Right lobe of liver (tissue), 4 donors: ENCODE measurements around the gene ZNF275.

Source experiments
- POLR2A ChIP-seq: fragments of 450-650 bp; IDR thresholded peaks from one replicate; pipeline ENCODE4 v1.6.1; 2017; ENCODE audit warnings: antibody characterized with exemption, mild to moderate bottlenecking
- TF ChIP-seq, protein P1 (sequence below), 4 donors: fragments of 200-600 bp in 3 of 4; fragments of 450-650 bp in 1 of 4; IDR thresholded peaks; one replicate each; pipeline versions ENCODE4 v1.5.1 to v1.8.0; 2016 to 2022; ENCODE audit warnings: antibody characterized with exemption in 4 of 4, mild to moderate bottlenecking in 2 of 4
- donor health status: DM: no; HTN: no; CAD: no.
- donor health status: DM: no; HTN: no; CAD: no.
- donor health status: DM: no; HTN: yes; CAD: no.

- TF ChIP-seq, protein P1, sequence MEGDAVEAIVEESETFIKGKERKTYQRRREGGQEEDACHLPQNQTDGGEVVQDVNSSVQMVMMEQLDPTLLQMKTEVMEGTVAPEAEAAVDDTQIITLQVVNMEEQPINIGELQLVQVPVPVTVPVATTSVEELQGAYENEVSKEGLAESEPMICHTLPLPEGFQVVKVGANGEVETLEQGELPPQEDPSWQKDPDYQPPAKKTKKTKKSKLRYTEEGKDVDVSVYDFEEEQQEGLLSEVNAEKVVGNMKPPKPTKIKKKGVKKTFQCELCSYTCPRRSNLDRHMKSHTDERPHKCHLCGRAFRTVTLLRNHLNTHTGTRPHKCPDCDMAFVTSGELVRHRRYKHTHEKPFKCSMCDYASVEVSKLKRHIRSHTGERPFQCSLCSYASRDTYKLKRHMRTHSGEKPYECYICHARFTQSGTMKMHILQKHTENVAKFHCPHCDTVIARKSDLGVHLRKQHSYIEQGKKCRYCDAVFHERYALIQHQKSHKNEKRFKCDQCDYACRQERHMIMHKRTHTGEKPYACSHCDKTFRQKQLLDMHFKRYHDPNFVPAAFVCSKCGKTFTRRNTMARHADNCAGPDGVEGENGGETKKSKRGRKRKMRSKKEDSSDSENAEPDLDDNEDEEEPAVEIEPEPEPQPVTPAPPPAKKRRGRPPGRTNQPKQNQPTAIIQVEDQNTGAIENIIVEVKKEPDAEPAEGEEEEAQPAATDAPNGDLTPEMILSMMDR (IDR thresholded peaks at IDR 0.05), result no peak
- no peak for TF ChIP-seq POLR2A
Measured at GRCh38 chrX:153304988-153305736, 28.8 kb upstream of the ZNF275 start.
